Measurements from ENCODE around the gene SPATS1.

SPATS1 gene

DNA sequence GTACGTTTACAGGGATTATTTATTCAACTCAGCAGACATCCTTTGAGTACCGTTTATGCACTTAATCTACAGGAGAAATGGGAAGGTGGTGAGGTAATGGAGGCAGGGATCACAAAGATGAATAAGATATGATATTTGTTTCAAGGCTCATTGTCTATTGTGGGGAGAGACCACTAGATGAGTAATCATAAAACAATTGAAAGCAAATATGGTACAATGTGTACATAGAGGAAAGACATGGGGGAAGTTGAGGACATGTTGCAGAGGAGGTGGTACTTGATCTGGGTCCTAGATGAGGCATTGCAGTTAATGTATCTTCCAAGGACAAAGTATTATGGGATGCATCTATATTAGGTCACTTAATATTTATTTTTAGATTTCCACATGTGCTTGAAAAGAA, 31.3 kb downstream of the SPATS1 start:
- no peak overlapping the region for H3K9ac ChIP-seq (ENCODE audit: low read depth, low read length)
- H3K4me2 ChIP-seq (ENCODE audit: insufficient read depth, low read length), result no peak overlapping the region
- H3K79me2 ChIP-seq (ENCODE audit: insufficient read depth, low read length), result no peaks in the 10 kb centered on the region
- H3K4me3 ChIP-seq (ENCODE audit: low read depth in 1 of 2, low read length in 2 of 2), result no peak overlapping the region
- no peaks in the 10 kb centered on the region for H3K27me3 ChIP-seq (ENCODE audit: insufficient read depth, low read length, poor library complexity)
- no peak for ATAC-seq (ENCODE audit: insufficient read depth, low read depth)
- no peak overlapping the region for H2AFZ ChIP-seq (ENCODE audit: low read depth, low read length)
- no peaks in the 10 kb centered on the region for H4K20me1 ChIP-seq (ENCODE audit: insufficient read depth, low read length)
- TF ChIP-seq EZH2 (IDR thresholded peaks at IDR 0.05; ENCODE audit: borderline replicate concordance, low read depth, low read length, severe bottlenecking), result no peak
- TF ChIP-seq, protein P1, sequence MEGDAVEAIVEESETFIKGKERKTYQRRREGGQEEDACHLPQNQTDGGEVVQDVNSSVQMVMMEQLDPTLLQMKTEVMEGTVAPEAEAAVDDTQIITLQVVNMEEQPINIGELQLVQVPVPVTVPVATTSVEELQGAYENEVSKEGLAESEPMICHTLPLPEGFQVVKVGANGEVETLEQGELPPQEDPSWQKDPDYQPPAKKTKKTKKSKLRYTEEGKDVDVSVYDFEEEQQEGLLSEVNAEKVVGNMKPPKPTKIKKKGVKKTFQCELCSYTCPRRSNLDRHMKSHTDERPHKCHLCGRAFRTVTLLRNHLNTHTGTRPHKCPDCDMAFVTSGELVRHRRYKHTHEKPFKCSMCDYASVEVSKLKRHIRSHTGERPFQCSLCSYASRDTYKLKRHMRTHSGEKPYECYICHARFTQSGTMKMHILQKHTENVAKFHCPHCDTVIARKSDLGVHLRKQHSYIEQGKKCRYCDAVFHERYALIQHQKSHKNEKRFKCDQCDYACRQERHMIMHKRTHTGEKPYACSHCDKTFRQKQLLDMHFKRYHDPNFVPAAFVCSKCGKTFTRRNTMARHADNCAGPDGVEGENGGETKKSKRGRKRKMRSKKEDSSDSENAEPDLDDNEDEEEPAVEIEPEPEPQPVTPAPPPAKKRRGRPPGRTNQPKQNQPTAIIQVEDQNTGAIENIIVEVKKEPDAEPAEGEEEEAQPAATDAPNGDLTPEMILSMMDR (IDR thresholded peaks at IDR 0.05; ENCODE audit: borderline replicate concordance, extremely low read depth, low read length, poor library complexity, severe bottlenecking), result no peak
- H3K36me3 ChIP-seq (ENCODE audit: insufficient read depth, low read length), result no peaks in the 10 kb centered on the region
- DNase-seq, result no peak
- H3K27ac ChIP-seq (ENCODE audit: low read length), result no peak overlapping the region
- H3K9me3 ChIP-seq (ENCODE audit: insufficient read depth, low read length, severe bottlenecking), result no peaks in the 10 kb centered on the region
- H3K4me1 ChIP-seq (ENCODE audit: insufficient read depth, low read length), result no peaks in the 10 kb centered on the region

DNA sequence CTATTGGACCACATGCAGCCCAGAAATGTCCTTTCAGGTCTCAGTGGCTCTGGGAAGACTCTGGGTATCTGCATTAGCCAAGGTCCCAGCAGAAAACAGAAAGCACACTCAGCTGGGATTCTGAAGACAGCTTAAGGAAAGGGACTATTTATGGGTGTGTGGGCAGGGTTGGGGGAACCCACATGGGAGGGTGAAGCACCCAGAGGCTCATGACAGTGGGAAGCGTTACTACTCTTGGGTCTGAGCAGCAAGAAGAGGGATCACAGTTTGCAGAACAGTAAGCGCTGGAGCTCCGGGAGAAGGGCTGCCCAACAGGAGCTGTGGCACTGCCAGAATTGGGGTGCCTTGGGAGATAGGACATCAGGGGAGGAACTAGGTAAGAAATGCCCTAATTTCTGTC, 32.6 kb downstream of the SPATS1 start:
- no peak overlapping the region for H3K4me2 ChIP-seq (ENCODE audit: insufficient read depth, low read length)
- no peak for DNase-seq
- no peaks in the 10 kb centered on the region for H3K27me3 ChIP-seq (ENCODE audit: insufficient read depth, low read length, poor library complexity)
- H3K9me3 ChIP-seq (ENCODE audit: insufficient read depth, low read length, severe bottlenecking), result no peaks in the 10 kb centered on the region
- TF ChIP-seq, protein P1 (IDR thresholded peaks at IDR 0.05; ENCODE audit: borderline replicate concordance, extremely low read depth, low read length, poor library complexity, severe bottlenecking), result no peak
- no peak for TF ChIP-seq EZH2 (IDR thresholded peaks at IDR 0.05; ENCODE audit: borderline replicate concordance, low read depth, low read length, severe bottlenecking)
- no peaks in the 10 kb centered on the region for H3K36me3 ChIP-seq (ENCODE audit: insufficient read depth, low read length)
- H3K79me2 ChIP-seq (ENCODE audit: insufficient read depth, low read length), result no peaks in the 10 kb centered on the region
- H3K4me1 ChIP-seq (ENCODE audit: insufficient read depth, low read length), result no peaks in the 10 kb centered on the region
- no peak overlapping the region for H3K27ac ChIP-seq (ENCODE audit: low read length)
- no peak for ATAC-seq (ENCODE audit: insufficient read depth, low read depth)
- H3K4me3 ChIP-seq (ENCODE audit: low read depth in 1 of 2, low read length in 2 of 2), result no peak overlapping the region
- H4K20me1 ChIP-seq (ENCODE audit: insufficient read depth, low read length), result no peaks in the 10 kb centered on the region
- no peak overlapping the region for H3K9ac ChIP-seq (ENCODE audit: low read depth, low read length)
- H2AFZ ChIP-seq (ENCODE audit: low read depth, low read length), result no peak overlapping the region

DNA sequence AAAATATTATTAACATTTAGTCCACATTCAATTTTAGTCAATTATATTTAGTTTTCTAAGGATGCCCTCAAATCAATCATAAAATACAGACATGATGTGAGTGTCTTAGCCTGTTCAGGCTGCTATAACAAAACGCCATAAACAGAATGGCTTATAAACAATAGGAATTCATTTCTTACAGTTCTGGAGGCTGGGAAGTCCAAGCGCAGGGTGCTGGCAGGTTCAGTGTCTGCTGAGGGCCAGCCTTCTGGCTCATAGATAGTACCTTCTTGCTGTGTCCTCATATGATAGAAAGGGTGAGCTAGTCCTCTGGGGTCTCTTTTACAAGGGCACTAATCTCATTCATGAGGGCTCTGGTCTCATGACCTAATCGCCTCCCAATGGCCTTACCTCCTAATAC, 35.0 kb downstream of the SPATS1 start:
- TF ChIP-seq, protein P1 (IDR thresholded peaks at IDR 0.05; ENCODE audit: borderline replicate concordance, extremely low read depth, low read length, poor library complexity, severe bottlenecking), result no peak
- TF ChIP-seq EZH2 (IDR thresholded peaks at IDR 0.05; ENCODE audit: borderline replicate concordance, low read depth, low read length, severe bottlenecking), result no peak
- ATAC-seq (ENCODE audit: insufficient read depth, low read depth) (no peak), DNase-seq (no peak)
- Histone ChIP-seq H3K4me2 (ENCODE audit: insufficient read depth, low read length) (no peak overlapping the region), H3K79me2 (ENCODE audit: insufficient read depth, low read length) (no peaks in the 10 kb centered on the region), H3K27ac (ENCODE audit: low read length) (no peak overlapping the region), H2AFZ (ENCODE audit: low read depth, low read length) (no peak overlapping the region), H3K4me3 (ENCODE audit: low read depth in 1 of 2, low read length in 2 of 2) (no peak overlapping the region), H3K9me3 (ENCODE audit: insufficient read depth, low read length, severe bottlenecking) (no peaks in the 10 kb centered on the region), H3K27me3 (ENCODE audit: insufficient read depth, low read length, poor library complexity) (no peaks in the 10 kb centered on the region), H3K4me1 (ENCODE audit: insufficient read depth, low read length) (no peaks in the 10 kb centered on the region), H3K9ac (ENCODE audit: low read depth, low read length) (no peak overlapping the region), H4K20me1 (ENCODE audit: insufficient read depth, low read length) (no peaks in the 10 kb centered on the region), H3K36me3 (ENCODE audit: insufficient read depth, low read length) (no peaks in the 10 kb centered on the region)

DNA sequence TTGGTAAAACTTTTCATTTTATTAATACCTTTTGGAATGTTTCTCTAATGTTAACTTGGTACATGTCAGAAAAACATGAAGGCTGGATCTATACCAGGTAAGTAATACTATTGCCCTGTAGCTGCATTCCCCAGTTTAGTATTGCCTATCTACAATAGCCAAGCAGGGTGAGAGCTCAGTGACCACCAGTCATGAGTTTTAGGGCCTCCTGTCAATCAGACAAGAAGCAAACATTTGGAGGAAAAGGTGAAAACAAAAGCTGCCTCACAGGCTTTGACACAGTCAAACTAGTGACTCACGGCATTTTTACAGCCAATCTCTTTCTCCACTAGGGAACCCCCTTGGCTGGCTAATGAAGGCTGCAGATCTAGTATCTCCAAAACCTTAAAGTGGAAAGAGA, 35.5 kb downstream of the SPATS1 start:
- Histone ChIP-seq H3K9me3 (ENCODE audit: insufficient read depth, low read length, severe bottlenecking) (no peaks in the 10 kb centered on the region), H3K27ac (ENCODE audit: low read length) (no peak overlapping the region), H3K4me3 (ENCODE audit: low read depth in 1 of 2, low read length in 2 of 2) (no peak overlapping the region), H3K27me3 (ENCODE audit: insufficient read depth, low read length, poor library complexity) (no peaks in the 10 kb centered on the region), H3K79me2 (ENCODE audit: insufficient read depth, low read length) (no peaks in the 10 kb centered on the region), H3K4me1 (ENCODE audit: insufficient read depth, low read length) (no peaks in the 10 kb centered on the region), H4K20me1 (ENCODE audit: insufficient read depth, low read length) (no peaks in the 10 kb centered on the region), H3K9ac (ENCODE audit: low read depth, low read length) (no peak overlapping the region), H2AFZ (ENCODE audit: low read depth, low read length) (no peak overlapping the region), H3K36me3 (ENCODE audit: insufficient read depth, low read length) (no peaks in the 10 kb centered on the region), H3K4me2 (ENCODE audit: insufficient read depth, low read length) (no peak overlapping the region)
- no peak for TF ChIP-seq EZH2 (IDR thresholded peaks at IDR 0.05; ENCODE audit: borderline replicate concordance, low read depth, low read length, severe bottlenecking)
- TF ChIP-seq, protein P1 (IDR thresholded peaks at IDR 0.05; ENCODE audit: borderline replicate concordance, extremely low read depth, low read length, poor library complexity, severe bottlenecking), result no peak
- ATAC-seq (ENCODE audit: insufficient read depth, low read depth) (no peak), DNase-seq (no peak)

All from DND-41 (cell line).